ENCODE measurements around the gene CCDC24. TPM values are rescaled to one million over a fixed set of nuclear protein-coding genes. Genes with fewer than 3 reads are reported as not detected.

CCDC24 gene
- total RNA-seq, 1 donor from 2014 or later = 3.3 TPM

DNA sequence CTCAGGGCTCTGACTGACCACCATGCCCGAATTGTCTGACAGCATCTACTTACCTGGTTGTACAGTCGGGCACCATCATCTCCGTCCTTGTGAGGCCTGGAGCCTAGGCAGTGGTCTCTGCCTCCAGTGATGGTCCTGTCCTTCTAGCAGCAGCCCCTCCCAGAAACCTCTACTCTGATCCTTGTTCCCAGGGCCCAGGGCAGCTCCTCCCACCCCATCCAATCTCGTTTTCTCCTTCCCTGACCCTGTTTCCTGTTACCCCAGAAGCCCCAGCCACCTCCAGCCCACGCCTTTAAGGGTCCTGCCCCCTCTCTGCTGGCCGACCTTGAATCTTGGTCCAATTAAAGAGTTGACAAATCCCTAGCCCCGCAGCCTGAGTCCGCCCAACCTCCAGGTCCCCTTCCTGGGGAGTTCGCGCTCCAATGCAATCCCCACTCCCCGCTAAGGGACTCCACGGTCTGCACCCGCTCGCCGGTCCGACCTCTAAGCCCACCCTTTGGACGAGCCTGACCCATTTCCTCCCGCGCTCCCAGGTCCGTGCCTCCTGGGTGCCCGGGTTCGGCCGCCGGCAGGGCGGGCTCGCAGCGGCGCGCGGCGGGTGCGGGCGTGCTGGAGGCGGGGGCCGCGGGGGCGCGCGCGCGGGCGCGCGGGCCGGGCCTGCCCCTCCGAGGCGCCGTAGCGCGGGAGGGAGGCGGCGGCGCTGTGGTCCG, 12.7 kb upstream of the CCDC24 start, which contains the start of gene B4GALT2:
Gene B4GALT2, plus strand, starts transcription at position 660 of the 710 bp plus-strand sequence. CDS start 1,951 bp downstream, outside the sequence.
- H3K36me3 ChIP-seq = no peaks in the 10 kb centered on the region
- peak; percentile 69 for DNase-seq (ENCODE audit: low spot score)
- no peak within 1 kb of the TSS for H3K27ac ChIP-seq
- H3K79me2 ChIP-seq (ENCODE audit: low read depth) = peaks cover 34% of the 10 kb centered on the region
- no peaks in the 10 kb centered on the region for H3K9me3 ChIP-seq (ENCODE audit: low read depth)
- Mint-ChIP-seq H3K27ac (peak within 1 kb of the TSS; percentile 96), H3K4me3 (peak within 1 kb of the TSS; percentile 97), H3K27me3 (ENCODE audit: insufficient read depth, low read depth) (peaks cover 4% of the 10 kb centered on the region), H3K36me3 (peaks cover 20% of the 10 kb centered on the region), H3K4me1 (peaks cover 54% of the 10 kb centered on the region), H3K9me3 (no peaks in the 10 kb centered on the region)
- H2AFZ ChIP-seq (replicated peaks) = peak within 1 kb of the TSS; percentile 96
- peaks cover 38% of the 10 kb centered on the region for H3F3A ChIP-seq (ENCODE audit: low read depth)
- no peak for TF ChIP-seq EZH2 (IDR thresholded peaks at IDR 0.05)
- TF ChIP-seq EZH2phosphoT487 (IDR thresholded peaks at IDR 0.05) = no peak
- TF ChIP-seq, protein P1, sequence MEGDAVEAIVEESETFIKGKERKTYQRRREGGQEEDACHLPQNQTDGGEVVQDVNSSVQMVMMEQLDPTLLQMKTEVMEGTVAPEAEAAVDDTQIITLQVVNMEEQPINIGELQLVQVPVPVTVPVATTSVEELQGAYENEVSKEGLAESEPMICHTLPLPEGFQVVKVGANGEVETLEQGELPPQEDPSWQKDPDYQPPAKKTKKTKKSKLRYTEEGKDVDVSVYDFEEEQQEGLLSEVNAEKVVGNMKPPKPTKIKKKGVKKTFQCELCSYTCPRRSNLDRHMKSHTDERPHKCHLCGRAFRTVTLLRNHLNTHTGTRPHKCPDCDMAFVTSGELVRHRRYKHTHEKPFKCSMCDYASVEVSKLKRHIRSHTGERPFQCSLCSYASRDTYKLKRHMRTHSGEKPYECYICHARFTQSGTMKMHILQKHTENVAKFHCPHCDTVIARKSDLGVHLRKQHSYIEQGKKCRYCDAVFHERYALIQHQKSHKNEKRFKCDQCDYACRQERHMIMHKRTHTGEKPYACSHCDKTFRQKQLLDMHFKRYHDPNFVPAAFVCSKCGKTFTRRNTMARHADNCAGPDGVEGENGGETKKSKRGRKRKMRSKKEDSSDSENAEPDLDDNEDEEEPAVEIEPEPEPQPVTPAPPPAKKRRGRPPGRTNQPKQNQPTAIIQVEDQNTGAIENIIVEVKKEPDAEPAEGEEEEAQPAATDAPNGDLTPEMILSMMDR (IDR thresholded peaks at IDR 0.05) = no peak
- peaks cover 8% of the 10 kb centered on the region for H3K4me1 ChIP-seq
- H3K4me3 ChIP-seq = peak within 1 kb of the TSS; percentile 91
- peak within 1 kb of the TSS; percentile 99 for H3K4me2 ChIP-seq
- H3K27me3 ChIP-seq = no peaks in the 10 kb centered on the region
- H4K20me1 ChIP-seq (ENCODE audit: low read depth) = peaks cover 36% of the 10 kb centered on the region
- H3K9ac ChIP-seq = peak within 1 kb of the TSS; percentile 57

DNA sequence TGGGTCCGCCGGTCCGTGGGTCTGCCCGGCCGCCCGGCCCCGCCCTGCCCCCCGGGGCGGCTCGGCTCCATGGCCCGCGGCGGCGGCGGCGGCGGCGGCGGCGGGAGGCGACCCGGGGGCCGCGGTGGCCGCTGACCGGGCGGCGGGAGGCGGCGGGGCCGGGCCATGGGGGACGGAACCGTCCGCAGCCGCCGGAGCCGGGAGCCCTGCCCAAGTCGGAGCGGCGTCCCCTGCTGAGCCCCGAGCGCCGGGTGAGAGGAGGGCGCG, 12.2 kb upstream of the CCDC24 start:
- no peak for DNase-seq (ENCODE audit: low spot score)
- H3K4me3 Mint-ChIP-seq = no peak overlapping the region
- Histone ChIP-seq H3K4me3 (peak overlapping the region; percentile 89), H3F3A (ENCODE audit: low read depth) (peaks cover 33% of the 10 kb centered on the region), H3K9me3 (ENCODE audit: low read depth) (no peaks in the 10 kb centered on the region), H2AFZ (replicated peaks) (no peak overlapping the region), H3K9ac (peak overlapping the region; percentile 57), H3K4me1 (peaks cover 8% of the 10 kb centered on the region), H4K20me1 (ENCODE audit: low read depth) (peaks cover 36% of the 10 kb centered on the region), H3K27ac (no peak overlapping the region), H3K27me3 (no peaks in the 10 kb centered on the region), H3K36me3 (no peaks in the 10 kb centered on the region), H3K79me2 (ENCODE audit: low read depth) (peaks cover 34% of the 10 kb centered on the region), H3K4me2 (peak overlapping the region; percentile 77)
- peaks cover 4% of the 10 kb centered on the region for H3K27me3 Mint-ChIP-seq (ENCODE audit: insufficient read depth, low read depth)
- H3K36me3 Mint-ChIP-seq = peaks cover 22% of the 10 kb centered on the region
- H3K9me3 Mint-ChIP-seq = no peaks in the 10 kb centered on the region
- TF ChIP-seq EZH2phosphoT487 (IDR thresholded peaks at IDR 0.05) (no peak), EZH2 (IDR thresholded peaks at IDR 0.05) (no peak)
- TF ChIP-seq, protein P1 (IDR thresholded peaks at IDR 0.05) = no peak
- peaks cover 49% of the 10 kb centered on the region for H3K4me1 Mint-ChIP-seq
- no peak overlapping the region for H3K27ac Mint-ChIP-seq

DNA sequence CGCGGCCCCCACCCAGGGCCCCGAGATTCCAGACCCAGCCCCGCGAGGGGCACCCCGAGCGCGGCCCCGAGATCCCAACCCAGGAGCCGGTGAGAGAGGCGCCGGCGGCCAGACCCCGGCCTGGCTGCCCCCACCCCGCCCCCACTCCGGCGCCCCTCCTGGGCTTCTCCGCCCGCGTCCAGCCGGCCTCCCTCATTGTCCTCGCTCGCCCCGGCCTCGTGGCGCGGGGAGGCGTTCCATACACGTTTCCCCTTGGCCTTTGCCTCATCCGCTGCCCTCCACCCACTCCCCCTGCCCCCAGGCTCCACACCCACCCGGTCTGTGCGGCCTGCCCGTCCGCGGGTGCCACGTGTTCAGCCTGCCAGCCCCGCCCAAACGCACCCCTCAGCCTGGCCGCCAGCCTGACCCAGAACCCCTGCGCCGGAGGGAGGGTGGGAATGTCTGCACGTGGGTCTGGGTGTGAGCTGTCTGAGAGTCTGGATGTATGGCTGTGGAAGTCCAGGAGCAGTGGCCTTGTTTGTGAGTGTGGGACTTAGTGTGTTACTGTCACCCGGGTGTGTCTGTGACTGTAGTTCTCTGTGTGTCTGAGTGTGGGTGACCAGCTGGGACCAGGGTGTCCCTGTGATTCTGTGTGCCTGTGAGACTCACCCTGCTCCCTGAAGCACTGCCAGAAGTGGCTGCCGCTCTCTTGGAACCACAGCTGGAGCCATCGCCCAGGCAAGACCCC, 11.7 kb upstream of the CCDC24 start:
- peaks cover 30% of the 10 kb centered on the region for H3F3A ChIP-seq (ENCODE audit: low read depth)
- peak overlapping the region; percentile 86 for H3K27ac Mint-ChIP-seq
- H3K4me1 ChIP-seq = peaks cover 8% of the 10 kb centered on the region
- H3K36me3 Mint-ChIP-seq = peaks cover 25% of the 10 kb centered on the region
- peaks cover 4% of the 10 kb centered on the region for H3K27me3 Mint-ChIP-seq (ENCODE audit: insufficient read depth, low read depth)
- H3K4me3 Mint-ChIP-seq = peak overlapping the region; percentile 92
- H3K27ac ChIP-seq = no peak overlapping the region
- peak; percentile 52 for DNase-seq (ENCODE audit: low spot score)
- peaks cover 34% of the 10 kb centered on the region for H3K79me2 ChIP-seq (ENCODE audit: low read depth)
- peaks cover 36% of the 10 kb centered on the region for H4K20me1 ChIP-seq (ENCODE audit: low read depth)
- H3K4me2 ChIP-seq = peak overlapping the region; percentile 77
- H3K9me3 Mint-ChIP-seq = no peaks in the 10 kb centered on the region
- peaks cover 47% of the 10 kb centered on the region for H3K4me1 Mint-ChIP-seq
- H3K9ac ChIP-seq = peak overlapping the region; percentile 57
- no peak overlapping the region for H2AFZ ChIP-seq (replicated peaks)
- peak overlapping the region; percentile 89 for H3K4me3 ChIP-seq
- TF ChIP-seq EZH2 (IDR thresholded peaks at IDR 0.05) = no peak
- TF ChIP-seq EZH2phosphoT487 (IDR thresholded peaks at IDR 0.05) = no peak
- TF ChIP-seq, protein P1 (IDR thresholded peaks at IDR 0.05) = no peak
- no peaks in the 10 kb centered on the region for H3K9me3 ChIP-seq (ENCODE audit: low read depth)
- no peaks in the 10 kb centered on the region for H3K36me3 ChIP-seq
- H3K27me3 ChIP-seq = no peaks in the 10 kb centered on the region
